GM12872 (cell line): ENCODE data around the gene VIL1.

Source experiments
- TF ChIP-seq, protein P1 (sequence below): IDR thresholded peaks from 3 replicates; pipeline ENCODE4 v1.5.1; 2011; ENCODE audit warnings: low read depth, mild to moderate bottlenecking, low read length, moderate library complexity; ENCODE audit not compliant: insufficient read depth

VIL1 gene

DNA sequence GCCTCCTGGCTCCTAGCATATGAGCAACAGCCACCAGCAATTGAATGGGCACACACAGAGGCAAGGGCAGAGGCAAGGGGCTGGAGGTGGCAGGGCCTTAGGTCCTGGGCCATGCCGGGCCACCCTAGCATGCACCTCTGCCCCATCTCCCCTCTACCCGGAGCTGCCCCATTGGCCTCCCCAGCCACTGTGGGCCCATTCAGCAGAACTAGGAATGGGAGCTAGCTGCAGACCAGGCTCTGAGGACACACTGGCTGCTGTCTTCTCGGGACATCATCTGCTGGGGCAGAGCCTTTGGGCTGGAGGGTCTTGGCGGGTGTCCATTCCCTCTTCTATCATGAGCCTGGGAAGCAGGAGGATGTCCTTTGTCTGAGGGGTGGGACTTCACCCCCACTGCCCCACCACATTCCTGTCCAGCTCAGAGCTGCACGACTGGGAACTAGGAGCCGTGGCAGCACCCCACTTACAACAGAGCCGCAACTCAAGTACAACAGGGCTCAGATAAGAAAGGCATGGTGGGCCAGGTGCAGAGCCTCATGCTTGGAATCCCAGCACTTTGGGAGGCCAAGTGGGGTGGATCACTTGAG is 800 bp downstream of the VIL1 start:
- TF ChIP-seq, protein P1, sequence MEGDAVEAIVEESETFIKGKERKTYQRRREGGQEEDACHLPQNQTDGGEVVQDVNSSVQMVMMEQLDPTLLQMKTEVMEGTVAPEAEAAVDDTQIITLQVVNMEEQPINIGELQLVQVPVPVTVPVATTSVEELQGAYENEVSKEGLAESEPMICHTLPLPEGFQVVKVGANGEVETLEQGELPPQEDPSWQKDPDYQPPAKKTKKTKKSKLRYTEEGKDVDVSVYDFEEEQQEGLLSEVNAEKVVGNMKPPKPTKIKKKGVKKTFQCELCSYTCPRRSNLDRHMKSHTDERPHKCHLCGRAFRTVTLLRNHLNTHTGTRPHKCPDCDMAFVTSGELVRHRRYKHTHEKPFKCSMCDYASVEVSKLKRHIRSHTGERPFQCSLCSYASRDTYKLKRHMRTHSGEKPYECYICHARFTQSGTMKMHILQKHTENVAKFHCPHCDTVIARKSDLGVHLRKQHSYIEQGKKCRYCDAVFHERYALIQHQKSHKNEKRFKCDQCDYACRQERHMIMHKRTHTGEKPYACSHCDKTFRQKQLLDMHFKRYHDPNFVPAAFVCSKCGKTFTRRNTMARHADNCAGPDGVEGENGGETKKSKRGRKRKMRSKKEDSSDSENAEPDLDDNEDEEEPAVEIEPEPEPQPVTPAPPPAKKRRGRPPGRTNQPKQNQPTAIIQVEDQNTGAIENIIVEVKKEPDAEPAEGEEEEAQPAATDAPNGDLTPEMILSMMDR = no peak

DNA sequence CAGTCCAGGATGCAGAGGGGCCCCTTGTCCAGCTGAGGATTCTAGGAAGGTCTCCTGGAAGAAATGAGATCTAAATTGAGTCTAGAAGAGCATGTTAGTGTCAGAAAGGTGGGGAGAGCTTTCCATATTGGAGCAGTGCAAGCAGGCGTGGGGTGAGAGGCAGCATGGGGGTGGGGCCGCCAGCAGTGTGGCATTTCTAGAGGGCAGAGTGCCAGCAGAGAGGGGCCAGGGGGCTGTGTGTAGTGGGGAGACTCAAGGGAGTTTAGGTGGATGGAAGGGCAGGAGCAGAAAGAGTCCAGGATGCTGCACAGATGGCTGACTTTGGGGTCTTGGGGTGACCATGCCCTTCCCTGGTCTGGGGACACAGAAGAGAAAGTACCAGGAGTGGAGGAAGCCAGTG is 2.1 kb downstream of the VIL1 start:
- TF ChIP-seq, protein P1 = no peak

DNA sequence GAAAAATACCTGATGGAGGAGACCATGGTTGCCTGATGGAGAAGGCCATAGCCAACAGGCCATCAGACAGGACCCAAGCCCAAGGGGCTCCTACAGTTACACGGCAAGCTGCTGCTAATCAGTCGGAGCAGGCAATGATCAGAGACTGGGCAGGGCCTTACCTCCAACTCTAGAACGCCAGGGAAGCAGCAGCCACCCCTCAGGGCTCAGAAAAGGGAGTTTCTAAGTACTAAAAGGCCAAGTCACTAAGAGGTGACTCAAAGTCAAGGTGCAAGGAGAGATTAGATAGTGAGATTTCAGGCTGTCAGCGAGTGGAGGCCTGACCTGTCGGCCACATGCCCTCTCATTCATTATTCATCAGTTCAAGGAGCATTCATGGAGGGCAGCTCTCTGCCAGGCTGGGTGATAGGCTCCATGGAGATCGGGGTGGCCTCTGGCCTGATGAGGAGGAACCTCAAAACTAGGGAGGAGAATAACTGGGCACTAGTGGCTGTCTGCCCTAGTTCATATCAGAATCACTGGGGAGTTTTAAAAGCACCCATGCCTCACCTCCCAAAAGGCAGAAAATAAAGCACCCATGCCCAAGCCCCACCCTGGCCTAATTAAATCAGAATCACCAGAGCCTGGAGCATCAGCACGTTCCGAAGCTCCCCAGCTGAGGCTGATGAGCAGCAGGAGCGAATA is 3.6 kb downstream of the VIL1 start:
- TF ChIP-seq, protein P1 = no peak

- TF ChIP-seq, protein P1 = no peak
Observed at GRCh38 chr2:218423584-218423983, 4.7 kb downstream of the VIL1 start.

DNA sequence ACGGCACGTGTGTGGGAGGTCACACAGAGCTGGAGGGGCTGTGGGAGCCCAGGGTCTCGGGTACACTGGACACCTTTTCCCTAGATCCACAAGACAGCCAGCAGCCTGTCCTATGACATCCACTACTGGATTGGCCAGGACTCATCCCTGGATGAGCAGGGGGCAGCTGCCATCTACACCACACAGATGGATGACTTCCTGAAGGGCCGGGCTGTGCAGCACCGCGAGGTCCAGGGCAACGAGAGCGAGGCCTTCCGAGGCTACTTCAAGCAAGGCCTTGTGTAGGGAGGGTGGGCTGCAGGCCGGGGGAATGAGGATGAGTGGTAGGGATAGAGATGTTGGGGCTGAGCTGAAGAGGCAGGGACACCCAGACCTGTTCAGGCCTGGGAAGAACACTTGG is 6.6 kb downstream of the VIL1 start:
- TF ChIP-seq, protein P1 = no peak

DNA sequence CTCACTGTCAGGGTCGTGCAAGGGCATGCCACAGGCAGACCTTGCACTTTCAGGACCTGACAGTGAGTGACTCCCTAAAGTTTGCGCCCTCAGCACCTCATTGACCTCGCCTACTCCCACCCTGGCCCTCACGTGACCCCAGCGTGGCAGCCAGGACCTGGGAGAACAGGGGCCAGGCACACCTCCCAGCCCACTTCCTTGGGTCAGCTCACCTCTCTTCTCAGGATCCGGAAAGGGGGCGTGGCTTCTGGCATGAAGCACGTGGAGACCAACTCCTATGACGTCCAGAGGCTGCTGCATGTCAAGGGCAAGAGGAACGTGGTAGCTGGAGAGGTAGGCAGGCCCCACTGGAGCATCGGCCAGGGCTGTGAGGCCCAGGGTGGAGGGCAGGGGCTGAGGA is 8.8 kb downstream of the VIL1 start:
- TF ChIP-seq, protein P1 = no peak

- TF ChIP-seq, protein P1 = no peak
Observed at GRCh38 chr2:218428846-218429558, 10.1 kb downstream of the VIL1 start.
